HepG2 (cell line): ENCODE data around the gene MTCH2. TPM values are rescaled to one million over a fixed set of nuclear protein-coding genes. Genes with fewer than 3 reads are reported as not detected.

Experiments
- BRD4 ChIP-seq: sonication (generic); formaldehyde crosslinking; IDR thresholded peaks from 2 replicates; pipeline ENCODE4 v1.4.0; 2020; ENCODE audit warnings: missing genetic modification reagents
- FOXA3 ChIP-seq: IDR thresholded peaks from 2 replicates; pipeline ENCODE4 v1.6.1; 2016; ENCODE audit warnings: missing genetic modification reagents, missing compliant biosample characterization
- HNF4G ChIP-seq, 2 experiments: sonication (generic) in 1 of 2; formaldehyde crosslinking in 1 of 2; IDR thresholded peaks; 2 replicates each; pipeline versions ENCODE4 v1.4.0 to v1.6.1; 2011 to 2020; ENCODE audit warnings: borderline replicate concordance in 2 of 2, low read depth in 2 of 2, mild to moderate bottlenecking in 2 of 2, low read length in 1 of 2, missing genetic modification reagents in 1 of 2, moderate library complexity in 1 of 2
- IRX3 ChIP-seq: sonication (generic); formaldehyde crosslinking; IDR thresholded peaks from 2 replicates; pipeline ENCODE4 v1.8.1; 2023; ENCODE audit warnings: mild to moderate bottlenecking, low read depth, missing genetic modification reagents, borderline replicate concordance
- NFE2 ChIP-seq: sonication (generic); formaldehyde crosslinking; IDR thresholded peaks from 2 replicates; pipeline ENCODE4 v1.4.0; 2020; ENCODE audit warnings: missing genetic modification reagents
- NFE2L1 ChIP-seq: sonication (generic); formaldehyde crosslinking; IDR thresholded peaks from 2 replicates; pipeline ENCODE4 v1.4.0; 2020; ENCODE audit warnings: missing genetic modification reagents, mild to moderate bottlenecking, borderline replicate concordance
- NFIB ChIP-seq: sonication (generic); formaldehyde crosslinking; IDR thresholded peaks from 2 replicates; pipeline ENCODE4 v1.9.0; 2021; ENCODE audit warnings: missing genetic modification reagents, mild to moderate bottlenecking, borderline replicate concordance
- PCBP1 ChIP-seq: fragments of 200-400 bp; formaldehyde crosslinking; IDR thresholded peaks from 2 replicates; pipeline ENCODE4 v1.6.1; 2017; ENCODE audit warnings: mild to moderate bottlenecking, low read depth, low read length, borderline replicate concordance
- SAFB2 ChIP-seq: sonication (generic); formaldehyde crosslinking; IDR thresholded peaks from 2 replicates; pipeline ENCODE4 v1.5.1; 2020; ENCODE audit warnings: missing genetic modification reagents, low read depth, mild to moderate bottlenecking, borderline replicate concordance
- TARDBP ChIP-seq: sonication (generic); formaldehyde crosslinking; IDR thresholded peaks from 2 replicates; pipeline ENCODE4 v1.8.0; 2022; ENCODE audit warnings: mild to moderate bottlenecking, missing genetic modification reagents
- ZNF33A ChIP-seq: sonication (generic); formaldehyde crosslinking; IDR thresholded peaks from 2 replicates; pipeline ENCODE4 v1.5.1; 2020; ENCODE audit warnings: missing genetic modification reagents, mild to moderate bottlenecking, moderate library complexity, borderline replicate concordance
- ZNF33B ChIP-seq: sonication (generic); formaldehyde crosslinking; IDR thresholded peaks from 2 replicates; pipeline ENCODE4 v1.5.1; 2020; ENCODE audit warnings: mild to moderate bottlenecking, missing genetic modification reagents
- ZNF350 ChIP-seq: sonication (generic); formaldehyde crosslinking; IDR thresholded peaks from 2 replicates; pipeline ENCODE4 v1.4.0; 2020; ENCODE audit warnings: mild to moderate bottlenecking, low read depth, missing genetic modification reagents, borderline replicate concordance
- ZNF484 ChIP-seq: sonication (generic); formaldehyde crosslinking; IDR thresholded peaks from 2 replicates; pipeline ENCODE4 v1.5.1; 2020; ENCODE audit warnings: mild to moderate bottlenecking, low read depth, missing genetic modification reagents, borderline replicate concordance
- ZSCAN12 ChIP-seq: sonication (generic); formaldehyde crosslinking; IDR thresholded peaks from 2 replicates; pipeline ENCODE4 v1.9.0; 2021; ENCODE audit warnings: mild to moderate bottlenecking, missing genetic modification reagents
- polyA plus RNA-seq, 8 experiments: library from polyadenylated mRNA; depleted of rRNA in 3 of 8; stranded (reverse) in 7 of 8; unstranded in 1 of 8; fragments of >200 nt; fragmentation: Illumina TruSeq in 4 of 8; extraction: Trizol in 4 of 8; gene quantifications; 2 replicates each; pipeline versions ENCODE4 v1.2.1 to v1.2.3, GENCODE V29; 2011 to 2016; ENCODE audit warnings: low read depth in 4 of 8, missing spikeins in 1 of 8, mixed read lengths in 1 of 8; ENCODE audit not compliant: insufficient read depth in 1 of 8
- total RNA-seq, 5 experiments: library from RNA; depleted of rRNA; stranded (reverse); fragments of >200 nt; fragmentation: Illumina TruSeq; extraction: Trizol; gene quantifications; 2 replicates each; pipeline ENCODE4 v1.2.3, GENCODE V29; 2016; ENCODE audit warnings: low read depth in 1 of 5
- TF ChIP-seq, protein P1 (sequence below): sonication (generic); formaldehyde crosslinking; IDR thresholded peaks from 2 replicates; pipeline ENCODE4 v1.4.0; 2020; ENCODE audit warnings: missing genetic modification reagents, borderline replicate concordance
- TF ChIP-seq, protein P2 (sequence below): sonication (generic); formaldehyde crosslinking; IDR thresholded peaks from 2 replicates; pipeline ENCODE4 v1.8.0; 2022; ENCODE audit warnings: mild to moderate bottlenecking, missing genetic modification reagents, borderline replicate concordance
- TF ChIP-seq, protein P3 (sequence below): sonication (generic); formaldehyde crosslinking; IDR thresholded peaks from 2 replicates; pipeline ENCODE4 v1.4.0; 2020; ENCODE audit warnings: mild to moderate bottlenecking, missing genetic modification reagents

MTCH2 gene
- total and polyA plus RNA-seq, 2 of the 13 experiments (the other 11 are each of a cell fraction or from before 2014, with no cell fraction given): 112 to 272 TPM

DNA sequence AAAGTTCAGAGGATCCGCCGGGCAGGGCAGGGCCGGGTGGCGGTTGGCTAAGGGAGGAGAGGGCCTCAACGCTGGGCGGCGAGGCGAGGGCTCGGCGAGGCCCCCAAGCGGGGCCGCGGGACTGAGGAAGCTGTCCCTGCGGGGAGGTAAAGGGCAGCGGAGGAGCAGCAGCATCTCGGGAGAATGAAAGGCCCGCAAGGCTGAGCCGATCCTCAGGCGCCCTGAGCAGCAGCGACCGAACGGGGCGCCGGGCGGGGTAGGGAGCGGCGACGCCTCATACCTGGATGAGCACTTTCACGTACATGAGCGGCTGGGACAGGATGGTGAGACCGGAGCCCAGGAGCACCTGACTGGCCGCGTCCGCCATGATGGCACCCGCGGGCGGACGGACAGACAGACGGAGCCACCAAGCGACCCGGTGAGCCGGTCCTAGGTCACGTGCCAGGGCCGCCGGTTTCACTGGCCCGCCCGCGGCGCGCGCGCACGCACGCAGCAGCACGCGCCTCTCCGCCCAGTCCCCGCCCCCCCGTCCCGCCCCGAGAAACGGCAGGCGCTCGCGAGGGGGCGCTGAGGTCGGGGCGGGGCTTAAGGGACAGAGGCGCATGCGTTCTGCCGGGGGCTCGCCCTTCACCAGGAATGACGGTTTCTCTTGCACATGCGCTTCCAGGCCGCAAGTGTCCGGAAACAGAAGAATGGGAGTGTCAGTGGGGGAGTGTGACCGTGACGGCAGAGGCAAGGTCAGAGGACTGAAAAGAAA is at the start of gene MTCH2 (continued):
- TF ChIP-seq HNF4G (IDR thresholded peaks at IDR 0.05; ENCODE audit: borderline replicate concordance, low read depth, low read length): peak; percentile 28; the same call in 1 of the 2 replicates
- TF ChIP-seq HNF4G (CRISPR knock-in tag; IDR thresholded peaks at IDR 0.05; ENCODE audit: borderline replicate concordance, low read depth): no peak
- TF ChIP-seq ZSCAN12: no peak
- TF ChIP-seq NFE2L1: no peak
- 0 out of 2 replicates have a peak, but pooled peaks have one; percentile 23 for TF ChIP-seq PCBP1
- TF ChIP-seq, protein P1, sequence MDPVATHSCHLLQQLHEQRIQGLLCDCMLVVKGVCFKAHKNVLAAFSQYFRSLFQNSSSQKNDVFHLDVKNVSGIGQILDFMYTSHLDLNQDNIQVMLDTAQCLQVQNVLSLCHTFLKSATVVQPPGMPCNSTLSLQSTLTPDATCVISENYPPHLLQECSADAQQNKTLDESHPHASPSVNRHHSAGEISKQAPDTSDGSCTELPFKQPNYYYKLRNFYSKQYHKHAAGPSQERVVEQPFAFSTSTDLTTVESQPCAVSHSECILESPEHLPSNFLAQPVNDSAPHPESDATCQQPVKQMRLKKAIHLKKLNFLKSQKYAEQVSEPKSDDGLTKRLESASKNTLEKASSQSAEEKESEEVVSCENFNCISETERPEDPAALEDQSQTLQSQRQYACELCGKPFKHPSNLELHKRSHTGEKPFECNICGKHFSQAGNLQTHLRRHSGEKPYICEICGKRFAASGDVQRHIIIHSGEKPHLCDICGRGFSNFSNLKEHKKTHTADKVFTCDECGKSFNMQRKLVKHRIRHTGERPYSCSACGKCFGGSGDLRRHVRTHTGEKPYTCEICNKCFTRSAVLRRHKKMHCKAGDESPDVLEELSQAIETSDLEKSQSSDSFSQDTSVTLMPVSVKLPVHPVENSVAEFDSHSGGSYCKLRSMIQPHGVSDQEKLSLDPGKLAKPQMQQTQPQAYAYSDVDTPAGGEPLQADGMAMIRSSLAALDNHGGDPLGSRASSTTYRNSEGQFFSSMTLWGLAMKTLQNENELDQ (CRISPR knock-in tag): no peak
- TF ChIP-seq ZNF33B: peak; percentile 53; the same call in 1 of the 2 replicates
- 0 out of 2 replicates have a peak, but pooled peaks have one; percentile 82 for TF ChIP-seq SAFB2 (CRISPR knock-in tag)
- TF ChIP-seq ZNF350: peak; percentile 72; the same call in 1 of the 2 replicates
- TF ChIP-seq IRX3: peak; percentile 86; the same call in 1 of the 2 replicates
- TF ChIP-seq, protein P2, sequence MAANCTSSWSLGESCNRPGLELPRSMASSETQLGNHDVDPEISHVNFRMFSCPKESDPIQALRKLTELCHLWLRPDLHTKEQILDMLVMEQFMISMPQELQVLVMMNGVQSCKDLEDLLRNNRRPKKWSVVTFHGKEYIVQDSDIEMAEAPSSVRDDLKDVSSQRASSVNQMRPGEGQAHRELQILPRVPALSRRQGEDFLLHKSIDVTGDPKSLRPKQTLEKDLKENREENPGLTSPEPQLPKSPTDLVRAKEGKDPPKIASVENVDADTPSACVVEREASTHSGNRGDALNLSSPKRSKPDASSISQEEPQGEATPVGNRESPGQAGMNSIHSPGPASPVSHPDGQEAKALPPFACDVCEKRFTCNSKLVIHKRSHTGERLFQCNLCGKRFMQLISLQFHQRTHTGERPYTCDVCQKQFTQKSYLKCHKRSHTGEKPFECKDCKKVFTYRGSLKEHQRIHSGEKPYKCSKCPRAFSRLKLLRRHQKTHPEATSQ (CRISPR knock-in tag): peak; percentile 88
- no peak for TF ChIP-seq ZNF33A (CRISPR knock-in tag)
- TF ChIP-seq NFE2 (CRISPR knock-in tag): no peak
- TF ChIP-seq BRD4 (CRISPR knock-in tag): peak; percentile 97
- TF ChIP-seq, protein P3, sequence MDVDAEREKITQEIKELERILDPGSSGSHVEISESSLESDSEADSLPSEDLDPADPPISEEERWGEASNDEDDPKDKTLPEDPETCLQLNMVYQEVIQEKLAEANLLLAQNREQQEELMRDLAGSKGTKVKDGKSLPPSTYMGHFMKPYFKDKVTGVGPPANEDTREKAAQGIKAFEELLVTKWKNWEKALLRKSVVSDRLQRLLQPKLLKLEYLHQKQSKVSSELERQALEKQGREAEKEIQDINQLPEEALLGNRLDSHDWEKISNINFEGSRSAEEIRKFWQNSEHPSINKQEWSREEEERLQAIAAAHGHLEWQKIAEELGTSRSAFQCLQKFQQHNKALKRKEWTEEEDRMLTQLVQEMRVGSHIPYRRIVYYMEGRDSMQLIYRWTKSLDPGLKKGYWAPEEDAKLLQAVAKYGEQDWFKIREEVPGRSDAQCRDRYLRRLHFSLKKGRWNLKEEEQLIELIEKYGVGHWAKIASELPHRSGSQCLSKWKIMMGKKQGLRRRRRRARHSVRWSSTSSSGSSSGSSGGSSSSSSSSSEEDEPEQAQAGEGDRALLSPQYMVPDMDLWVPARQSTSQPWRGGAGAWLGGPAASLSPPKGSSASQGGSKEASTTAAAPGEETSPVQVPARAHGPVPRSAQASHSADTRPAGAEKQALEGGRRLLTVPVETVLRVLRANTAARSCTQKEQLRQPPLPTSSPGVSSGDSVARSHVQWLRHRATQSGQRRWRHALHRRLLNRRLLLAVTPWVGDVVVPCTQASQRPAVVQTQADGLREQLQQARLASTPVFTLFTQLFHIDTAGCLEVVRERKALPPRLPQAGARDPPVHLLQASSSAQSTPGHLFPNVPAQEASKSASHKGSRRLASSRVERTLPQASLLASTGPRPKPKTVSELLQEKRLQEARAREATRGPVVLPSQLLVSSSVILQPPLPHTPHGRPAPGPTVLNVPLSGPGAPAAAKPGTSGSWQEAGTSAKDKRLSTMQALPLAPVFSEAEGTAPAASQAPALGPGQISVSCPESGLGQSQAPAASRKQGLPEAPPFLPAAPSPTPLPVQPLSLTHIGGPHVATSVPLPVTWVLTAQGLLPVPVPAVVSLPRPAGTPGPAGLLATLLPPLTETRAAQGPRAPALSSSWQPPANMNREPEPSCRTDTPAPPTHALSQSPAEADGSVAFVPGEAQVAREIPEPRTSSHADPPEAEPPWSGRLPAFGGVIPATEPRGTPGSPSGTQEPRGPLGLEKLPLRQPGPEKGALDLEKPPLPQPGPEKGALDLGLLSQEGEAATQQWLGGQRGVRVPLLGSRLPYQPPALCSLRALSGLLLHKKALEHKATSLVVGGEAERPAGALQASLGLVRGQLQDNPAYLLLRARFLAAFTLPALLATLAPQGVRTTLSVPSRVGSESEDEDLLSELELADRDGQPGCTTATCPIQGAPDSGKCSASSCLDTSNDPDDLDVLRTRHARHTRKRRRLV (CRISPR knock-in tag): peak; percentile 61; the same call in 1 of the 2 replicates
- peak; percentile 25 for TF ChIP-seq FOXA3 (CRISPR knock-in tag)
- TF ChIP-seq ZNF484 (CRISPR knock-in tag): no peak
- no peak for TF ChIP-seq NFIB
- 0 out of 2 replicates have a peak, but pooled peaks have one; percentile 41 for TF ChIP-seq TARDBP (CRISPR knock-in tag)
